SU-DHL-6 (cell line): ENCODE measurements around the gene TMEM171.

Source experiments
- H2AFZ ChIP-seq: fragments of 200-600 bp; sonication (generic); 2 replicates; pipeline ENCODE4 v1.6.1; 2014; ENCODE audit warnings: low read depth, mild to moderate bottlenecking, moderate library complexity, mixed read lengths, antibody characterized with exemption, low read length; ENCODE audit not compliant: severe bottlenecking
- H3F3A ChIP-seq: fragments of 200-600 bp; shearing (Covaris generic); 2 replicates; pipeline ENCODE4 v1.6.0; 2016; ENCODE audit warnings: antibody characterized with exemption, mild to moderate bottlenecking; ENCODE audit not compliant: insufficient read depth
- H3K27ac ChIP-seq: fragments of 200-600 bp; sonication (generic); 2 replicates; pipeline ENCODE4 v1.5.1; 2016; ENCODE audit warnings: low read depth, mild to moderate bottlenecking, low read length, moderate library complexity, mixed read lengths
- H3K27me3 ChIP-seq: fragments of 200-600 bp; sonication (generic), shearing (Covaris generic); 2 replicates; pipeline ENCODE4 v1.6.0; 2014; ENCODE audit warnings: mild to moderate bottlenecking, low read length
- H3K36me3 ChIP-seq: fragments of 200-600 bp; sonication (generic); 2 replicates; pipeline ENCODE4 v1.6.1; 2014; ENCODE audit warnings: mild to moderate bottlenecking, low read length, mixed read lengths
- H3K4me2 ChIP-seq: fragments of 300-600, 200-600 bp; shearing (Covaris generic), sonication (generic); 2 replicates; pipeline ENCODE4 v1.6.0; 2014; ENCODE audit warnings: low read length, low read depth, mild to moderate bottlenecking; ENCODE audit not compliant: poor library complexity, severe bottlenecking
- H3K4me3 ChIP-seq: fragments of 200-600 bp; sonication (generic); 2 replicates; pipeline ENCODE4 v1.5.1; 2014; ENCODE audit warnings: antibody characterized with exemption, low read length, mild to moderate bottlenecking, mixed read lengths; ENCODE audit not compliant: insufficient read depth, poor library complexity, severe bottlenecking
- H3K79me2 ChIP-seq: fragments of 200-600 bp; sonication (generic); 2 replicates; pipeline ENCODE4 v1.6.1; 2014; ENCODE audit warnings: mild to moderate bottlenecking, low read length, moderate library complexity; ENCODE audit not compliant: insufficient read depth
- H3K9ac ChIP-seq: fragments of 200-600 bp; sonication (generic); 2 replicates; pipeline ENCODE4 v1.7.0; 2014; ENCODE audit warnings: mild to moderate bottlenecking, low read length
- H3K9me2 ChIP-seq: fragments of 200-600 bp; sonication (generic); replicated peaks from 2 replicates; pipeline ENCODE4 v1.6.1; 2014; ENCODE audit warnings: low read length; ENCODE audit not compliant: insufficient read depth
- H3K9me3 ChIP-seq: fragments of 200-600 bp; sonication (generic); 2 replicates; pipeline ENCODE4 v1.6.1; 2014; ENCODE audit warnings: low read length, mixed read lengths; ENCODE audit not compliant: insufficient read depth
- H4K20me1 ChIP-seq: fragments of 200-600 bp; sonication (generic); 2 replicates; pipeline ENCODE4 v1.6.1; 2014; ENCODE audit warnings: low read depth, mild to moderate bottlenecking, antibody characterized with exemption, low read length, moderate library complexity, mixed read lengths
- EZH2phosphoT487 ChIP-seq: fragments of 200-600 bp; sonication (generic), shearing (Covaris generic); conservative IDR thresholded peaks from 2 replicates; pipeline ENCODE4 v1.6.1; 2018; ENCODE audit warnings: mild to moderate bottlenecking, antibody characterized with exemption, low read length, moderate library complexity, mixed read lengths
- TF ChIP-seq, protein P1 (sequence below): fragments of 200-600 bp; sonication (generic); IDR thresholded peaks from one replicate; pipeline ENCODE4 v1.5.1; 2017; ENCODE audit warnings: antibody characterized with exemption, mild to moderate bottlenecking, low read length, moderate library complexity; ENCODE audit not compliant: insufficient read depth, poor library complexity, severe bottlenecking

Gene TMEM171

GRCh38 chr5:73157414-73158303, 37.3 kb downstream of the TMEM171 start:
- no peaks in the 10 kb centered on the region for H3K36me3 ChIP-seq
- no peak overlapping the region for H3K4me3 ChIP-seq
- H3K27me3 ChIP-seq, result no peaks in the 10 kb centered on the region
- H3K9me3 ChIP-seq, result no peaks in the 10 kb centered on the region
- TF ChIP-seq EZH2phosphoT487, result no peak
- TF ChIP-seq, protein P1, sequence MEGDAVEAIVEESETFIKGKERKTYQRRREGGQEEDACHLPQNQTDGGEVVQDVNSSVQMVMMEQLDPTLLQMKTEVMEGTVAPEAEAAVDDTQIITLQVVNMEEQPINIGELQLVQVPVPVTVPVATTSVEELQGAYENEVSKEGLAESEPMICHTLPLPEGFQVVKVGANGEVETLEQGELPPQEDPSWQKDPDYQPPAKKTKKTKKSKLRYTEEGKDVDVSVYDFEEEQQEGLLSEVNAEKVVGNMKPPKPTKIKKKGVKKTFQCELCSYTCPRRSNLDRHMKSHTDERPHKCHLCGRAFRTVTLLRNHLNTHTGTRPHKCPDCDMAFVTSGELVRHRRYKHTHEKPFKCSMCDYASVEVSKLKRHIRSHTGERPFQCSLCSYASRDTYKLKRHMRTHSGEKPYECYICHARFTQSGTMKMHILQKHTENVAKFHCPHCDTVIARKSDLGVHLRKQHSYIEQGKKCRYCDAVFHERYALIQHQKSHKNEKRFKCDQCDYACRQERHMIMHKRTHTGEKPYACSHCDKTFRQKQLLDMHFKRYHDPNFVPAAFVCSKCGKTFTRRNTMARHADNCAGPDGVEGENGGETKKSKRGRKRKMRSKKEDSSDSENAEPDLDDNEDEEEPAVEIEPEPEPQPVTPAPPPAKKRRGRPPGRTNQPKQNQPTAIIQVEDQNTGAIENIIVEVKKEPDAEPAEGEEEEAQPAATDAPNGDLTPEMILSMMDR, result no peak
- H2AFZ ChIP-seq, result no peak overlapping the region
- no peaks in the 10 kb centered on the region; the same call in 1 of the 2 replicates for H3F3A ChIP-seq
- H3K4me2 ChIP-seq, result no peak overlapping the region
- no peak overlapping the region for H3K9ac ChIP-seq
- no peaks in the 10 kb centered on the region for H4K20me1 ChIP-seq
- H3K9me2 ChIP-seq, result no peaks in the 10 kb centered on the region
- H3K79me2 ChIP-seq, result no peaks in the 10 kb centered on the region
- H3K27ac ChIP-seq, result no peak overlapping the region

DNA sequence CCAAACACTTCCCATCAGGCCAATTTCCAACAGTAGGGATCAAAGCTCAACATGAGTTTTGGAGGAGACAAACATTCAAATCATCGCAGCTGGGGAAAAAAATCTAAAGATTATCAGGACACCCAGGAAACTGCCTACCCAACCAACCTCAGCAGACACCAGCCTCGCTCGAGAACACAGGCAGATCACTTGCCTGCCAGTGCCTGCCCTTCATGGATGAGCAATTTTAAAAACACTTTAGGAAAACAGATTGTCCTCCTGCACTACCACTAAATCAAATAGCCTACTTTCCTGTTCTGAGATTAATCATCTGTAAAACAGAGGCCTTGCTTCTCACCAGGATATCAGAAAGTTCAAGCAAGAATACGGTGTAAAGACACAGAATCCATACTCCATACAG, 37.9 kb downstream of the TMEM171 start:
- Histone ChIP-seq H3K27me3 (no peaks in the 10 kb centered on the region), H3K4me2 (no peak overlapping the region), H3K9ac (no peak overlapping the region), H3K9me3 (no peaks in the 10 kb centered on the region), H2AFZ (no peak overlapping the region), H3K4me3 (no peak overlapping the region), H3F3A (no peaks in the 10 kb centered on the region; the same call in 1 of the 2 replicates), H3K36me3 (no peaks in the 10 kb centered on the region), H4K20me1 (no peaks in the 10 kb centered on the region), H3K27ac (no peak overlapping the region), H3K79me2 (no peaks in the 10 kb centered on the region), H3K9me2 (no peaks in the 10 kb centered on the region)
- no peak for TF ChIP-seq EZH2phosphoT487
- TF ChIP-seq, protein P1, result no peak

DNA sequence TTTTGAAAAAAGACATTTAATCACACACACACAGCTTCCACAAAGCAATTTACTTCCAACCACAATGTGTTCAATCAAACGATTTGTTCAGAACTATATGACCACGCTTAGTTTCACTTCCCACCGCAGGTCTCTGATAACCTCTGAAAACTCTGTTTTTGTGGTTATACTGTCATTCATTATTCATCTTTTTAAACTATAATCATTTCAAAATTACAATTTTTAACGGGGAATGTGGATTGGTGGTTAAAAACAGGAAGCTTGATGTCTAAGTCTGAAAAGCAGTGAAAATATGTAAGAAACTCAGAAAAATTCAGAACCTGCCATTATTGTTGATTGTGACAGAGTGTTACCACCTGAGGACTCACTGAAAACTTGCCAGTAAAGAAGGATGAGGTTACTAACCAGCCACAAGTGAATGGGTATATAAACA, 39.9 kb downstream of the TMEM171 start:
- H3K36me3 ChIP-seq, result no peaks in the 10 kb centered on the region
- no peaks in the 10 kb centered on the region for H3K9me3 ChIP-seq
- H3K4me2 ChIP-seq, result peak overlapping the region; percentile 46
- H3K4me3 ChIP-seq, result no peak overlapping the region
- TF ChIP-seq, protein P1, result no peak
- no peaks in the 10 kb centered on the region for H4K20me1 ChIP-seq
- H3K27ac ChIP-seq, result peak overlapping the region; percentile 25; the same call in 1 of the 2 replicates
- no peaks in the 10 kb centered on the region; the same call in 1 of the 2 replicates for H3F3A ChIP-seq
- H3K9ac ChIP-seq, result no peak overlapping the region
- H2AFZ ChIP-seq, result no peak overlapping the region
- H3K27me3 ChIP-seq, result no peaks in the 10 kb centered on the region
- H3K9me2 ChIP-seq, result no peaks in the 10 kb centered on the region
- no peaks in the 10 kb centered on the region for H3K79me2 ChIP-seq
